ENCODE data around the gene KLRC2.
"Not testable (repeated sequence)": the region's sequence is repeated elsewhere in the genome, so short reads cannot be mapped to it uniquely, and the experiment has no call there.

Gene KLRC2

DNA sequence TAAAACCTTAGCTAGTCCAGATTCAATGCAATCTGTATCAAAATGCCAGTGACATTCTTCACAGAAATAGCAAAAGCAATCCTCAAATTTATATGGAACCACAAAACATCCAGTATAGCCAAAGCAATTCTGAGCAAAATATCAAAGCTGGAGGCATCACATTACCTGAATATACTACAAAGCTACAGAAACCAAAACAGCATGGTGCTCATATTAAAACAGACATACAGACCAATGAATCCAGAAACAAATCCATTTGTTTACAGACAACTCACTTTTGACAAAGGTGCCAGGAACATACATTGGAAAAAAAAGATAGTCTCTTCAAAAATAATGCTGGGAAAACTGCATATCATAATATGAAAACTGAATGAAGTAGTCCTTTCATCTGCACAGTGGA is 31.0 kb downstream of the KLRC2 start:
- H3K27ac ChIP-seq (ENCODE audit: low read length): no peak overlapping the region
- no peaks in the 10 kb centered on the region for H3K27me3 ChIP-seq (ENCODE audit: low read depth, low read length)
- no peaks in the 10 kb centered on the region for H3K9me3 ChIP-seq (ENCODE audit: control insufficient read depth in 1 of 2, low read length in 2 of 2)
- no peaks in the 10 kb centered on the region for H3K4me1 ChIP-seq (ENCODE audit: control insufficient read depth in 1 of 2, insufficient read depth in 2 of 2, low read length in 2 of 2)
- H3K36me3 ChIP-seq (ENCODE audit: control insufficient read depth in 1 of 2, insufficient read depth in 2 of 2, low read length in 2 of 2): no peaks in the 10 kb centered on the region
- no peak overlapping the region for H3K4me3 ChIP-seq (ENCODE audit: low read depth in 1 of 2, low read length in 2 of 2)

DNA sequence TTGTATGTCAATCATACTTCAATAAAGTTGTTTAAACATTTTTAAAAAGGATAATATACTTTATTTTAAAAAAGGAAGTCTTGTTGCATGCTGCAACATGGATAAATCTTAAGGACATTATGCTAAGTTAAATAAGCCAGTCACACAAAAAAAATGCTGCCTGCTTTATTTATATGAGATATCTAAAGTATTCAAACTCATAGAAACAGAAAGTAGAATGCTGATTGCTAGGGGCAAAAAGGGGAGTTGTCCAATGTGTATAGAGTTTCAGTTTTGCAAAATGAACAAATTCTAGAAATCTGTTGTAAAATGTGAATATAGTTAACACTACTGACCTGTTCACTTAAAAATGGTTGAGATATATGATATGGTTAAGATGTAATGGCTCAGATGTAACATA is 35.0 kb downstream of the KLRC2 start:
- H3K36me3 ChIP-seq (ENCODE audit: control insufficient read depth in 1 of 2, insufficient read depth in 2 of 2, low read length in 2 of 2): no peaks in the 10 kb centered on the region
- no peak overlapping the region for H3K27ac ChIP-seq (ENCODE audit: low read length)
- no peaks in the 10 kb centered on the region for H3K9me3 ChIP-seq (ENCODE audit: control insufficient read depth in 1 of 2, low read length in 2 of 2)

GRCh38 chr12:10398168-10398567 is 37.6 kb downstream of the KLRC2 start:
- Histone ChIP-seq H3K27ac (ENCODE audit: low read length) (no peak overlapping the region), H3K27me3 (ENCODE audit: low read depth, low read length) (no peaks in the 10 kb centered on the region)

More for the DNA sequence above, 35.0 kb downstream of the KLRC2 start:
- H3K4me3 ChIP-seq (ENCODE audit: low read depth in 1 of 2, low read length in 2 of 2): no peak overlapping the region
- H3K4me1 ChIP-seq (ENCODE audit: control insufficient read depth in 1 of 2, insufficient read depth in 2 of 2, low read length in 2 of 2): no peaks in the 10 kb centered on the region
- no peaks in the 10 kb centered on the region for H3K27me3 ChIP-seq (ENCODE audit: low read depth, low read length)

DNA sequence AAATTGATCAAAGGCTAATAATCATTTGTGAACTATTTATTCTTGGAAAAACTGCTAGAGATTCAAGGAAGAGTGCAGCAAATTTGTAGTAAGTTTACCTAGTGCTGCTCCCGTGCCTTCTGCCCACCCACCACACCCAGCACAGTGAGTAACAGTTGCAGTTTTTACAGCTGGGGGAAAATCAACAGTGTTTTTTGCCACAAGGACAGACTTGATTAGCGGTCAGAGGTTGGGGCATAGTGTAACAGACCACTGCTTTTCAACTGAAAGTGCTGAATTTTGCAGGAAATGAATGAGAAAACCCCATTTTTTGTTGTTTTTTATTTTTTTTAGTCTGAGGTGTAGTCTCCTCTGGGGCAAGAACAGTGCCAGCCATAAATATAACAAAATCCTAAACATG is 38.5 kb downstream of the KLRC2 start:
- H3K27me3 ChIP-seq (ENCODE audit: low read depth, low read length): no peaks in the 10 kb centered on the region
- no peaks in the 10 kb centered on the region for H3K9me3 ChIP-seq (ENCODE audit: control insufficient read depth in 1 of 2, low read length in 2 of 2)
- H3K4me1 ChIP-seq (ENCODE audit: control insufficient read depth in 1 of 2, insufficient read depth in 2 of 2, low read length in 2 of 2): peaks cover 0 to 7% of the 10 kb centered on the region in 2 donors
- H3K4me3 ChIP-seq (ENCODE audit: low read depth in 1 of 2, low read length in 2 of 2): no peak overlapping the region
- H3K36me3 ChIP-seq (ENCODE audit: control insufficient read depth in 1 of 2, insufficient read depth in 2 of 2, low read length in 2 of 2): no peaks in the 10 kb centered on the region
- no peak overlapping the region for H3K27ac ChIP-seq (ENCODE audit: low read length)

More at GRCh38 chr12:10398168-10398567, 37.6 kb downstream of the KLRC2 start:
- Histone ChIP-seq H3K36me3 (ENCODE audit: control insufficient read depth in 1 of 2, insufficient read depth in 2 of 2, low read length in 2 of 2) (no peaks in the 10 kb centered on the region), H3K4me3 (ENCODE audit: low read depth in 1 of 2, low read length in 2 of 2) (no peak overlapping the region), H3K4me1 (ENCODE audit: control insufficient read depth in 1 of 2, insufficient read depth in 2 of 2, low read length in 2 of 2) (peaks cover 0 to 7% of the 10 kb centered on the region in 2 donors), H3K9me3 (ENCODE audit: control insufficient read depth in 1 of 2, low read length in 2 of 2) (no peaks in the 10 kb centered on the region)

- not testable (repeated sequence) for H3K4me3 ChIP-seq (ENCODE audit: low read depth in 1 of 2, low read length in 2 of 2); H3K36me3 ChIP-seq (ENCODE audit: control insufficient read depth in 1 of 2, insufficient read depth in 2 of 2, low read length in 2 of 2); H3K4me1 ChIP-seq (ENCODE audit: control insufficient read depth in 1 of 2, insufficient read depth in 2 of 2, low read length in 2 of 2); H3K27me3 ChIP-seq (ENCODE audit: low read depth, low read length); H3K9me3 ChIP-seq (ENCODE audit: control insufficient read depth in 1 of 2, low read length in 2 of 2); H3K27ac ChIP-seq (ENCODE audit: low read length)
Observed at GRCh38 chr12:10396176-10396575, 39.6 kb downstream of the KLRC2 start.

- no peaks in the 10 kb centered on the region for H3K36me3 ChIP-seq (ENCODE audit: control insufficient read depth in 1 of 2, insufficient read depth in 2 of 2, low read length in 2 of 2)
- H3K27me3 ChIP-seq (ENCODE audit: low read depth, low read length): no peaks in the 10 kb centered on the region
- no peaks in the 10 kb centered on the region for H3K9me3 ChIP-seq (ENCODE audit: control insufficient read depth in 1 of 2, low read length in 2 of 2)
- H3K4me1 ChIP-seq (ENCODE audit: control insufficient read depth in 1 of 2, insufficient read depth in 2 of 2, low read length in 2 of 2): peaks cover 4 to 7% of the 10 kb centered on the region in 2 donors
- peak overlapping the region; percentile 13 to 25 for H3K4me3 ChIP-seq (ENCODE audit: low read depth in 1 of 2, low read length in 2 of 2)
- peak overlapping the region; percentile 77 for H3K27ac ChIP-seq (ENCODE audit: low read length)
Observed at GRCh38 chr12:10395390-10395998, 40.3 kb downstream of the KLRC2 start.

DNA sequence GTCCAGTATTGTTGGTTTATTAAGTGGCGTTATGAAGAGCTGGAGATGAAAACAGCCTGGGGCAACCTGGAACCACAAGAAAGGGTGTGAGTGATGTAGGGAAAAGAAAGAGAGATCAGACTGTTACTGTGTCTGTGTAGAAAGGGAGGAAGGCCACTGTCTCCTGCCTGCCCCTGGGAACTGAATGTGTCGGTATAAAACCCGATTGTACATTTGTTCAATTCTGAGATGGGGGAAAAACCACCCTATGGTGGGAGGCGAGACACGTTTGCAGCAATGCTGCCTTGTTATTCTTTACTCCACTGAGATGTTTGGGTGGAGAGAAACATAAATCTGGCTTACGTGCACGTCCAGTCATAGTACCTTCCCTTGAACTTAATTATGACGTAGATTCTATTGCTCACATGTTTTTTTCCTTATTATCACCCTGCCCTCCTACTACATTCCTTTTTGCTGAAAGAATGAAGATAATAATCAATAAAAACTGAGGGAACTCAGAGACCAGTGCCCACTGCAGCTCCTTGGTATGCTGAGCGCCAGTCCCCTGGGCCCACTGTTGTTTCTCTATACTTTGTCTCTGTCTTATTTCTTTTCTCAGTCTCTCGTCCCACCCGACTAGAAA is 41.2 kb downstream of the KLRC2 start:
- not testable (repeated sequence) for H3K9me3 ChIP-seq (ENCODE audit: control insufficient read depth in 1 of 2, low read length in 2 of 2); H3K4me1 ChIP-seq (ENCODE audit: control insufficient read depth in 1 of 2, insufficient read depth in 2 of 2, low read length in 2 of 2); H3K4me3 ChIP-seq (ENCODE audit: low read depth in 1 of 2, low read length in 2 of 2); H3K36me3 ChIP-seq (ENCODE audit: control insufficient read depth in 1 of 2, insufficient read depth in 2 of 2, low read length in 2 of 2); H3K27me3 ChIP-seq (ENCODE audit: low read depth, low read length)
- H3K27ac ChIP-seq (ENCODE audit: low read length): peak overlapping the region; percentile 77

DNA sequence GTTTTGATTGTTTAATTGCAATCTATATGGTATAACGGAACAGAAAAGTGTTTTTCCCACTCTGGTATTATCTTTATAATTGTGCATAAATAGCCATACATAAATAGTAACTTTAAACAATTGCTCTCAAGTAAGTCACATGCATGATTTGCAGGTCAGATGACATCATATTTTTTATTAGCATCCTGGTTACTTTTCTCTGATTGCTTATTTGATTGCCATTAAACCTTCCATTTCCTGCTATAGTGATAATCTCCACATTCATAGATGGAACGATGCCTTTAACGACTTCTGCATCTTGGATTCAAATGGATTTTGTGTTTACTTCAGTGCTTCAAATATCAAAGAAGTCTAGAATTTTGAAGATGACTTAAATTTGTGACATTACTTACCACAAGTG is 42.5 kb downstream of the KLRC2 start:
- H3K4me1 ChIP-seq (ENCODE audit: control insufficient read depth in 1 of 2, insufficient read depth in 2 of 2, low read length in 2 of 2): peaks cover 4 to 7% of the 10 kb centered on the region in 2 donors
- no peaks in the 10 kb centered on the region for H3K36me3 ChIP-seq (ENCODE audit: control insufficient read depth in 1 of 2, insufficient read depth in 2 of 2, low read length in 2 of 2)
- H3K27ac ChIP-seq (ENCODE audit: low read length): no peak overlapping the region
- no peaks in the 10 kb centered on the region for H3K27me3 ChIP-seq (ENCODE audit: low read depth, low read length)
- no peaks in the 10 kb centered on the region for H3K9me3 ChIP-seq (ENCODE audit: control insufficient read depth in 1 of 2, low read length in 2 of 2)
- H3K4me3 ChIP-seq (ENCODE audit: low read depth in 1 of 2, low read length in 2 of 2): no peak overlapping the region

- no peaks in the 10 kb centered on the region for H3K27me3 ChIP-seq (ENCODE audit: low read depth, low read length)
- peaks cover 4 to 7% of the 10 kb centered on the region in 2 donors for H3K4me1 ChIP-seq (ENCODE audit: control insufficient read depth in 1 of 2, insufficient read depth in 2 of 2, low read length in 2 of 2)
- H3K4me3 ChIP-seq (ENCODE audit: low read depth in 1 of 2, low read length in 2 of 2): no peak overlapping the region
- no peaks in the 10 kb centered on the region for H3K9me3 ChIP-seq (ENCODE audit: control insufficient read depth in 1 of 2, low read length in 2 of 2)
- H3K27ac ChIP-seq (ENCODE audit: low read length): peak overlapping the region; percentile 36
- H3K36me3 ChIP-seq (ENCODE audit: control insufficient read depth in 1 of 2, insufficient read depth in 2 of 2, low read length in 2 of 2): no peaks in the 10 kb centered on the region
Observed at GRCh38 chr12:10392394-10392930, 43.3 kb downstream of the KLRC2 start.

DNA sequence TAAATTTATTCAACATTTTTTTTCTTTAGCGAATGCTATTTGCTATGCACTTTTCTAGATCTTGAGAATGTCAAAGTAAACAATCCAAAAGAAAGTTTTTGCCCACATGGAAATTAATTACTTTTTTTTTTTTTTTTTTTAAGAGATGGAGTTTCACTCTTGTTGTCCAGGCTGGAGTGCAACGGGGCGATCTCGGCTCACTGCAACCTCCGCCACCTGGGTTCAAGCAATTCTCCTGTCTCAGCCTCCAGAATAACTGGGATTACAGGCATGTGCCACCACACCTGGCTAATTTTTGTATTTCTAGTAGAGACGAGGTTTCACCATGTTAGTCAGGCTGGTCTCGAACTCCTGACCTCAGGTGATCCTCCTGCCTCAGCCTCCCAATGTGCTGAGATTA is 44.8 kb downstream of the KLRC2 start:
- not testable (repeated sequence) for H3K27me3 ChIP-seq (ENCODE audit: low read depth, low read length); H3K27ac ChIP-seq (ENCODE audit: low read length); H3K4me3 ChIP-seq (ENCODE audit: low read depth in 1 of 2, low read length in 2 of 2); H3K9me3 ChIP-seq (ENCODE audit: control insufficient read depth in 1 of 2, low read length in 2 of 2); H3K4me1 ChIP-seq (ENCODE audit: control insufficient read depth in 1 of 2, insufficient read depth in 2 of 2, low read length in 2 of 2); H3K36me3 ChIP-seq (ENCODE audit: control insufficient read depth in 1 of 2, insufficient read depth in 2 of 2, low read length in 2 of 2)

DNA sequence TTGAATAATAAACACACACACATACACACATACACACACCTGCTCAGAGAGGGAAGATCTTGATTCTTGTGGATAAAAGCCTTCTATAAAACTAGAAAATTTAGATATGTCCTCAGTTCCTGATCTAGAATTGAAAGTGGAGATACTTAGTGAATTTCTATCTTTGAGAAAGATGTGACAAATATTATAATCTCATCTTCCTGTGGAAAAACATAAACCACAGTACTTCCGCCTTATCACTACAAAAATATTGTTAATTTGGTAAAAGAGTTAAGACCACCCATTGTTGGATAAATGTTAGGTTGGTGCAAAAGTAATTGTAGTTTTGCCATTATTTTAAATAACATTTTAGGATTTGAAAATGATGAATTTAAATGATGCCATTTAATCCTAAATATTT is 45.9 kb downstream of the KLRC2 start, which contains the start of gene KLRK1:
TSS of gene KLRK1 (minus strand) at position 138 of the 400 bp plus-strand sequence. CDS start 1,231 bp downstream, outside the sequence.
- Histone ChIP-seq H3K27ac (ENCODE audit: low read length) (no peak within 1 kb of the TSS), H3K4me1 (ENCODE audit: control insufficient read depth in 1 of 2, insufficient read depth in 2 of 2, low read length in 2 of 2) (peaks cover 0 to 4% of the 10 kb centered on the region in 2 donors), H3K9me3 (ENCODE audit: control insufficient read depth in 1 of 2, low read length in 2 of 2) (no peaks in the 10 kb centered on the region), H3K27me3 (ENCODE audit: low read depth, low read length) (no peaks in the 10 kb centered on the region), H3K36me3 (ENCODE audit: control insufficient read depth in 1 of 2, insufficient read depth in 2 of 2, low read length in 2 of 2) (no peaks in the 10 kb centered on the region), H3K4me3 (ENCODE audit: low read depth in 1 of 2, low read length in 2 of 2) (no peak within 1 kb of the TSS)

Measured in muscle layer of duodenum (tissue), 2 donors.